Panc1 (cell line): ENCODE measurements around the gene ASAP2.

Experiments used
- CTCF ChIP-seq: fragments of 450-650 bp; IDR thresholded peaks from 2 replicates; pipeline ENCODE4 v1.5.1; 2017; ENCODE audit warnings: mild to moderate bottlenecking
- POLR2AphosphoS5 ChIP-seq: IDR thresholded peaks from 2 replicates; pipeline ENCODE4 v1.6.1; 2012; ENCODE audit warnings: mild to moderate bottlenecking, low read depth, low read length, moderate library complexity
- REST ChIP-seq, 2 experiments: IDR thresholded peaks; 2 replicates each; pipeline ENCODE4 v1.6.1; 2011 to 2012; ENCODE audit warnings: low read depth in 2 of 2, control low read depth in 1 of 2, low read length in 1 of 2, mild to moderate bottlenecking in 1 of 2, moderate library complexity in 1 of 2; ENCODE audit not compliant: insufficient read depth in 1 of 2
- SIN3A ChIP-seq: IDR thresholded peaks from 2 replicates; pipeline ENCODE4 v1.6.1; 2012; ENCODE audit warnings: low read depth, mild to moderate bottlenecking, low read length, moderate library complexity, borderline replicate concordance; ENCODE audit not compliant: insufficient read depth

- TF ChIP-seq CTCF: no peak
- no peak for TF ChIP-seq SIN3A
- no peak for TF ChIP-seq REST (IDR thresholded peaks at IDR 0.05; ENCODE audit: insufficient read depth in 1 of 2, low read depth in 2 of 2, low read length in 1 of 2)
- no peak for TF ChIP-seq POLR2AphosphoS5
Observed at GRCh38 chr2:9279426-9279825, 72.8 kb downstream of the ASAP2 start.
